Progenitor cell of endocrine pancreas (in vitro differentiated cells): ENCODE measurements around the gene CATSPERD. TPM values are rescaled to one million over a fixed set of nuclear protein-coding genes. Genes with fewer than 3 reads are reported as not detected.

ENCODE experiments used
- DNase-seq: peaks from one replicate; pipeline ENCODE4 v3.0.0; 2021; ENCODE audit warnings: low spot score; ENCODE audit not compliant: unreplicated experiment
- H3K27ac Mint-ChIP-seq: 2 replicates; pipeline ENCODE4 v1.8.0; 2021; ENCODE audit warnings: mild to moderate bottlenecking, moderate library complexity, mixed read lengths
- H3K27me3 Mint-ChIP-seq: 2 replicates; pipeline ENCODE4 v1.8.0; 2021; ENCODE audit warnings: mixed read lengths
- H3K36me3 Mint-ChIP-seq: 2 replicates; pipeline ENCODE4 v1.8.0; 2022; ENCODE audit warnings: mixed read lengths; ENCODE audit not compliant: insufficient read depth
- H3K4me1 Mint-ChIP-seq: 2 replicates; pipeline ENCODE4 v1.8.0; 2021; ENCODE audit warnings: low read depth, mixed read lengths
- H3K4me3 Mint-ChIP-seq: 2 replicates; pipeline ENCODE4 v1.8.0; 2021; ENCODE audit warnings: low read depth, mild to moderate bottlenecking, moderate library complexity, mixed read lengths
- H3K9me3 Mint-ChIP-seq: 2 replicates; pipeline ENCODE4 v1.8.0; 2021; ENCODE audit warnings: low read depth, mixed read lengths
- total RNA-seq: library from RNA; stranded (reverse); gene quantifications from 2 replicates; pipeline ENCODE4 v1.2.1, GENCODE V29; 2021
- TF ChIP-seq, protein P1 (sequence below): fragments of 200-600 bp; sonication (generic); IDR thresholded peaks from one replicate; pipeline ENCODE4 v1.5.0; 2021; ENCODE audit warnings: antibody characterized with exemption, mild to moderate bottlenecking; ENCODE audit not compliant: unreplicated experiment

The CATSPERD gene
- total RNA-seq, 1 donor from 2014 or later = not detected

DNA sequence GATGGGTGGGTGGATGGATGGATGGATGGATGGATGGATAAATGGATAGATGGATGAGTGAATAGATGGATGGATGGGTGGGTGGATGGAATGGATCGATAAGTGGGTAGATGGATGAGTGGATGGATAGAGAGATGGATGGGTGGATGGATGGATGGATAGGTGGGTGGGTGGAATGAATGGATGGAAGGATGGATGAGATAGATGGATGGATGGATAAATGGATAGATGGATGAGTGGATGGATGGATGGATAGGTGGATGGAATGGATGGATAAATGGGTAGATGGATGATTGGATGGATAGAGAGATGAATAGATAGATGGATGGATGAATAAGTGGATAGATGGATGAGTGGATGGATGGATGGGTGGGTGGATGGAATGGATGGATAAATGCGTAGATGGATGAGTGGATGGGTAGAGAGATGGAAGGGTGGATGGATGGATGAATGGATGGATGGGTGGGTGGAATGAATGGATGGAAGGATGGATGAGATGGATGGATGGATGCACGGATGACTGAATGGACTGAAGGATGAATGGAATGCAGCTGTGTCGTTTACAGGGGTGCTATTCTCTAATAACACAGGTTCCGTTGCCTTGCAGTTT, 42.3 kb downstream of the CATSPERD start:
- Mint-ChIP-seq H3K27me3 (peaks cover 14% of the 10 kb centered on the region), H3K4me1 (no peaks in the 10 kb centered on the region), H3K9me3 (peaks cover 4% of the 10 kb centered on the region), H3K27ac (no peak overlapping the region), H3K4me3 (no peak overlapping the region), H3K36me3 (no peaks in the 10 kb centered on the region)
- TF ChIP-seq, protein P1, sequence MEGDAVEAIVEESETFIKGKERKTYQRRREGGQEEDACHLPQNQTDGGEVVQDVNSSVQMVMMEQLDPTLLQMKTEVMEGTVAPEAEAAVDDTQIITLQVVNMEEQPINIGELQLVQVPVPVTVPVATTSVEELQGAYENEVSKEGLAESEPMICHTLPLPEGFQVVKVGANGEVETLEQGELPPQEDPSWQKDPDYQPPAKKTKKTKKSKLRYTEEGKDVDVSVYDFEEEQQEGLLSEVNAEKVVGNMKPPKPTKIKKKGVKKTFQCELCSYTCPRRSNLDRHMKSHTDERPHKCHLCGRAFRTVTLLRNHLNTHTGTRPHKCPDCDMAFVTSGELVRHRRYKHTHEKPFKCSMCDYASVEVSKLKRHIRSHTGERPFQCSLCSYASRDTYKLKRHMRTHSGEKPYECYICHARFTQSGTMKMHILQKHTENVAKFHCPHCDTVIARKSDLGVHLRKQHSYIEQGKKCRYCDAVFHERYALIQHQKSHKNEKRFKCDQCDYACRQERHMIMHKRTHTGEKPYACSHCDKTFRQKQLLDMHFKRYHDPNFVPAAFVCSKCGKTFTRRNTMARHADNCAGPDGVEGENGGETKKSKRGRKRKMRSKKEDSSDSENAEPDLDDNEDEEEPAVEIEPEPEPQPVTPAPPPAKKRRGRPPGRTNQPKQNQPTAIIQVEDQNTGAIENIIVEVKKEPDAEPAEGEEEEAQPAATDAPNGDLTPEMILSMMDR = no peak
- DNase-seq = no peak

DNA sequence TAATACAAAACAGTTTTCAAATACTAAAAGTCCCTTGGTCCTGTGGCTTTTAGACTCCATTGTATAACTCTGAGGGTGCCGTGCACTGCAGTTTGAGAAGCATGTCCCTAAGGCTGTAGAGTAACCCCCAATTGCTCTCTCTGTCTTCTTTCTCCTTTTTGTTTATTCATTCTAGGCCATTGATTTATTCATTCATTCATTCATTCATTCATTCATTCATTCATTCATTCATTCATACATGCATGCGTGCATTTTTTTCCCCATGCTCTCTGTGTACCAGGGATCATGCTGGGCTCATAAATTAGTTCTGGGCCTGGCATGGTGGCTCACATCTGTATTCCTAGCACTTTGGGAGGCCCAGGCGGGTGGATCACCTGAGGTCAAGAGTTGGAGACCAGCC, 44.8 kb downstream of the CATSPERD start:
- Mint-ChIP-seq H3K27me3 (peaks cover 12% of the 10 kb centered on the region), H3K27ac (no peak overlapping the region), H3K36me3 (no peaks in the 10 kb centered on the region), H3K9me3 (peaks cover 4% of the 10 kb centered on the region), H3K4me1 (no peaks in the 10 kb centered on the region), H3K4me3 (no peak overlapping the region)
- TF ChIP-seq, protein P1 = no peak
- DNase-seq = no peak

DNA sequence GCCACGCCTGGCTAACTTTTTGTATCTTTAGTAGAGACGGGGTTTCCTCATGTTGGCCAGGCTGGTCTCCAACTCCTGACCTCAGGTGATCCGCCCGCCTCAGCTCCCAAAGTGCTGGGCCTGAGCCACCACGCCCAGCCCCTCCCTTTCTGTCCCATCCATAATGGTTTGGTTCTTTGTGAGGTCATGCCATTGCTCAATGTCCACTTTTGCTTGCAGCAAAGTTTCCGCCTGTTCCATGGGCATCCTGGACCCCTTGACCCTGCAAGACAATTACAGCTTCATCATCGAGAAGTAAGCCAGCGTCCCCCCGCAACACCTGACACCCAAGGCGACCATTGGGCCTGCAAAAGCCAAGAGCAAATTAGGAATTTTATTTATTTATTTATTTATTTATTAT, 47.5 kb downstream of the CATSPERD start:
- no peaks in the 10 kb centered on the region for H3K4me1 Mint-ChIP-seq
- DNase-seq = no peak
- TF ChIP-seq, protein P1 = no peak
- no peak overlapping the region for H3K27ac Mint-ChIP-seq
- no peaks in the 10 kb centered on the region for H3K27me3 Mint-ChIP-seq
- no peaks in the 10 kb centered on the region for H3K36me3 Mint-ChIP-seq
- H3K9me3 Mint-ChIP-seq = no peaks in the 10 kb centered on the region
- no peak overlapping the region for H3K4me3 Mint-ChIP-seq

DNA sequence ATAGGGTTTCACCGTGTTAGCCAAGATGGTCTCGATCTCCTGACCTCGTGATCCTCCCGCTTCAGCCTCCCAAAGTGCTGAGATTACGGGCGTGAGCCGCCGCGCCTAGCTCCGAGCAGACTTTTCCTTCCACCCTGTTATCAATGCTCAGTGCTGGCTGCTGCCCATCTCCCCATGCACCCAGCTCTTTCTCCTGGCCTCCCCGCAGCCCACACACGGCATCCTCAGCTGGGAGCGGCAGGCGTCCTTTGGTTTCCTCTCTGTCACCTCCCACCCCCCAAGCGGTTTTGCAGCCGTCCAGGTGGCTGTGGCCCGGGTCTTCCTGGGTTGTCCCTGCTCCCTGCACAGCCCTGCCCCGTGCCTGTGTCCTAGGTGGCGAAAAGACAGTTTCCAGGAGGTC, 52.0 kb downstream of the CATSPERD start:
- Mint-ChIP-seq H3K36me3 (no peaks in the 10 kb centered on the region), H3K27me3 (no peaks in the 10 kb centered on the region), H3K4me3 (no peak overlapping the region), H3K9me3 (no peaks in the 10 kb centered on the region), H3K4me1 (no peaks in the 10 kb centered on the region), H3K27ac (no peak overlapping the region)
- no peak for DNase-seq
- TF ChIP-seq, protein P1 = no peak

DNA sequence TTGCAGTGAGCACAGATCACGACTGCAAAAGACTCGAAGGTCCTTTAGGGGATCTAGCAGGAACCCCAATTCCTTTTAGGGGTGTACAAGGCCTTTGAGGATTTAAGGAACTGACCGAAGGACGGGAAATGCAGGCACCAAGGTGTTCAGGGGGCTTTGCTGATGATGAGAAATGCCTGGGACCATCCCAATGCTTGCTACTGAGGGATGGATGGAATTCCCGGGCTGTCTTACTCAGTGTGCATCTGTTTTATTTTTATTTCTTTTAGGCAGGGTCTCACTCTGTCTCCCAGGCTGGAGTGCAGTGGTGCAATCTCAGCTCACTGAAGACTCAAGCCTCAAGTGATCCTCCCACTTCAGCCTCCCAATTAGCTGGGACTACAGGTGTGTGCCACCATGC, 52.8 kb downstream of the CATSPERD start:
- H3K9me3 Mint-ChIP-seq = no peaks in the 10 kb centered on the region
- H3K36me3 Mint-ChIP-seq = no peaks in the 10 kb centered on the region
- H3K27ac Mint-ChIP-seq = no peak overlapping the region
- no peaks in the 10 kb centered on the region for H3K27me3 Mint-ChIP-seq
- TF ChIP-seq, protein P1 = no peak
- no peak overlapping the region for H3K4me3 Mint-ChIP-seq
- no peaks in the 10 kb centered on the region for H3K4me1 Mint-ChIP-seq
- no peak for DNase-seq
